ENCODE results near the gene TTC7B. TPM values are rescaled to one million over a fixed set of nuclear protein-coding genes. Genes with fewer than 3 reads are reported as not detected.

The TTC7B gene
- total and polyA plus RNA-seq, 2 of the 13 experiments (the other 11 are each of a cell fraction or from before 2014, with no cell fraction given), result 1.3 to 3.2 TPM

GRCh38 chr14:90571149-90571947 lies 244.9 kb downstream of the TTC7B start:
- Histone ChIP-seq H3K4me2 (ENCODE audit: low read depth, low read length) (no peak overlapping the region), H3K9ac (ENCODE audit: insufficient read depth, low read depth, low read length) (no peak overlapping the region), H3K79me2 (ENCODE audit: insufficient read depth, low read length) (no peaks in the 10 kb centered on the region), H3K9me3 (ENCODE audit: low read length) (no peaks in the 10 kb centered on the region), H3K4me1 (ENCODE audit: insufficient read depth, low read length) (no peaks in the 10 kb centered on the region), H3K27ac (ENCODE audit: extremely low read length, insufficient read depth, low read length) (no peak overlapping the region), H3K4me3 (replicated peaks in 1 of 3; ENCODE audit: insufficient read depth in 1 of 3, low read depth in 2 of 3, low read length in 3 of 3) (no peak overlapping the region), H4K20me1 (ENCODE audit: insufficient read depth, low read length) (no peaks in the 10 kb centered on the region), H2AFZ (ENCODE audit: low read length) (no peak overlapping the region), H3K27me3 (ENCODE audit: control insufficient read depth in 1 of 2, insufficient read depth in 2 of 2, low read length in 2 of 2) (peaks cover 0 to 1% of the 10 kb centered on the region in 2 experiments; a peak in 1 of 5 replicates), H3K36me3 (replicated peaks in 1 of 2; ENCODE audit: control insufficient read depth in 1 of 2, insufficient read depth in 2 of 2, low read length in 2 of 2) (no peaks in the 10 kb centered on the region)
- ChIA-PET CTCF (ENCODE audit: low intra/inter-chr PET ratio, low total read pairs) (no interaction called here), POLR2A (no interaction called here)
- 73% methylated on average over 13 of the region's 13 CpGs for WGBS (ENCODE audit: low lambda C conversion rate)
- DNase-seq (ENCODE audit: low spot score) (no peak), ATAC-seq (no peak), FAIRE-seq (no peak)
- TF ChIP-seq CTCF (CRISPR knock-in tag; IDR thresholded peaks at IDR 0.05) (0 out of 2 replicates have a peak, but pooled peaks have one; percentile 4), ZNF691 (CRISPR knock-in tag; IDR thresholded peaks at IDR 0.05; ENCODE audit: borderline replicate concordance, low read depth) (no peak)
- intact Hi-C loops (cut with micrococcal nuclease; ENCODE audit: unreplicated experiment) (no loop called here), in situ Hi-C loops (cut with HindIII; ENCODE audit: extremely low pct_ligation_motif_present, low pct_unique_long_range_greater_than_20kb) (no loop called here)
- no TSS peak for BruUV-seq (replicated peaks)

- Histone ChIP-seq H3K4me2 (ENCODE audit: low read depth, low read length) (no peak overlapping the region), H3K79me2 (ENCODE audit: insufficient read depth, low read length) (no peaks in the 10 kb centered on the region), H2AFZ (ENCODE audit: low read length) (no peak overlapping the region), H3K4me1 (ENCODE audit: insufficient read depth, low read length) (no peaks in the 10 kb centered on the region), H3K27me3 (ENCODE audit: control insufficient read depth in 1 of 2, insufficient read depth in 2 of 2, low read length in 2 of 2) (peaks cover 0 to 1% of the 10 kb centered on the region in 2 experiments; a peak in 1 of 5 replicates), H3K9ac (ENCODE audit: insufficient read depth, low read depth, low read length) (no peak overlapping the region), H3K9me3 (ENCODE audit: low read length) (no peaks in the 10 kb centered on the region), H3K27ac (ENCODE audit: extremely low read length, insufficient read depth, low read length) (no peak overlapping the region), H3K4me3 (replicated peaks in 1 of 3; ENCODE audit: insufficient read depth in 1 of 3, low read depth in 2 of 3, low read length in 3 of 3) (no peak overlapping the region), H3K36me3 (replicated peaks in 1 of 2; ENCODE audit: control insufficient read depth in 1 of 2, insufficient read depth in 2 of 2, low read length in 2 of 2) (no peaks in the 10 kb centered on the region), H4K20me1 (ENCODE audit: insufficient read depth, low read length) (no peaks in the 10 kb centered on the region)
- no TSS peak for BruUV-seq (replicated peaks)
- intact Hi-C loops (cut with micrococcal nuclease; ENCODE audit: unreplicated experiment) (no loop called here), in situ Hi-C loops (cut with HindIII; ENCODE audit: extremely low pct_ligation_motif_present, low pct_unique_long_range_greater_than_20kb) (no loop called here)
- POLR2A ChIA-PET, result no interaction called here
- CTCF ChIA-PET (ENCODE audit: low intra/inter-chr PET ratio, low total read pairs), result no interaction called here
- no peak for TF ChIP-seq NR2C2 (CRISPR knock-in tag; IDR thresholded peaks at IDR 0.05; ENCODE audit: borderline replicate concordance)
- TF ChIP-seq GMEB1 (CRISPR knock-in tag; IDR thresholded peaks at IDR 0.05; ENCODE audit: borderline replicate concordance), result no peak
- no peak for TF ChIP-seq MYNN (CRISPR knock-in tag; IDR thresholded peaks at IDR 0.05; ENCODE audit: low read depth)
- TF ChIP-seq KLF15 (CRISPR knock-in tag; IDR thresholded peaks at IDR 0.05; ENCODE audit: borderline replicate concordance), result no peak
- no peak for TF ChIP-seq RARA (CRISPR knock-in tag; IDR thresholded peaks at IDR 0.05)
- TF ChIP-seq NAIF1 (CRISPR knock-in tag; IDR thresholded peaks at IDR 0.05; ENCODE audit: borderline replicate concordance), result no peak
- no peak for TF ChIP-seq BCL6 (CRISPR knock-in tag; IDR thresholded peaks at IDR 0.05)
- TF ChIP-seq FOSL2 (CRISPR knock-in tag; IDR thresholded peaks at IDR 0.05), result peak; percentile 47; the same call in 1 of the 2 replicates
- ATAC-seq (no peak), FAIRE-seq (no peak), DNase-seq (ENCODE audit: low spot score) (no peak)
- WGBS (ENCODE audit: low lambda C conversion rate), result 79% methylated on average over 16 of the region's 17 CpGs
These were observed 245.8 kb downstream of the TTC7B start for GRCh38 chr14:90570461-90570860.
